ENCODE data around the gene GLB1L3.

GLB1L3 gene

GRCh38 chr11:134290646-134291045 is 14.5 kb downstream of the GLB1L3 start:
- TF ChIP-seq CTCF (IDR thresholded peaks at IDR 0.05; ENCODE audit: insufficient read depth, low read depth, low read length, missing control alignments), result no peak

GRCh38 chr11:134291196-134291595 is 15.0 kb downstream of the GLB1L3 start:
- H3K4me3 ChIP-seq (ENCODE audit: low read depth, low read length), result no peak overlapping the region
- no peak for TF ChIP-seq CTCF (IDR thresholded peaks at IDR 0.05; ENCODE audit: insufficient read depth, low read depth, low read length, missing control alignments)
- no peak for DNase-seq (ENCODE audit: low read depth)

More at GRCh38 chr11:134290646-134291045, 14.5 kb downstream of the GLB1L3 start:
- no peak for DNase-seq (ENCODE audit: low read depth)
- no peak overlapping the region for H3K4me3 ChIP-seq (ENCODE audit: low read depth, low read length)

GRCh38 chr11:134292661-134293060 is 16.5 kb downstream of the GLB1L3 start:
- no peak overlapping the region for H3K4me3 ChIP-seq (ENCODE audit: low read depth, low read length)
- no peak for DNase-seq (ENCODE audit: low read depth)
- TF ChIP-seq CTCF (IDR thresholded peaks at IDR 0.05; ENCODE audit: insufficient read depth, low read depth, low read length, missing control alignments), result no peak

- no peak for DNase-seq (ENCODE audit: low read depth)
- H3K4me3 ChIP-seq (ENCODE audit: low read depth, low read length), result no peak overlapping the region
- no peak for TF ChIP-seq CTCF (IDR thresholded peaks at IDR 0.05; ENCODE audit: insufficient read depth, low read depth, low read length, missing control alignments)
Observed at GRCh38 chr11:134293119-134294113, 17.2 kb downstream of the GLB1L3 start.

GRCh38 chr11:134294664-134295063 is 18.5 kb downstream of the GLB1L3 start:
- no peak overlapping the region for H3K4me3 ChIP-seq (ENCODE audit: low read depth, low read length)
- TF ChIP-seq CTCF (IDR thresholded peaks at IDR 0.05; ENCODE audit: insufficient read depth, low read depth, low read length, missing control alignments), result no peak
- no peak for DNase-seq (ENCODE audit: low read depth)

- no peak for DNase-seq (ENCODE audit: low read depth)
- H3K4me3 ChIP-seq (ENCODE audit: low read depth, low read length), result no peak overlapping the region
- TF ChIP-seq CTCF (IDR thresholded peaks at IDR 0.05; ENCODE audit: insufficient read depth, low read depth, low read length, missing control alignments), result no peak
Observed at GRCh38 chr11:134312223-134312622, 36.0 kb downstream of the GLB1L3 start.

All from GM12865 (cell line).